Endothelial cell (in vitro differentiated cells): ENCODE measurements around the gene TMEM44. TPM values are rescaled to one million over a fixed set of nuclear protein-coding genes. Genes with fewer than 3 reads are reported as not detected.

Source experiments
- DNase-seq: peaks from one replicate; pipeline ENCODE4 v3.0.0; 2021; ENCODE audit warnings: low spot score
- H3K27ac Mint-ChIP-seq: one replicate; pipeline ENCODE4 v1.8.0; 2021; ENCODE audit warnings: mixed read lengths, inconsistent platforms; ENCODE audit not compliant: unreplicated experiment
- H3K27me3 Mint-ChIP-seq: one replicate; pipeline ENCODE4 v1.8.0; 2021; ENCODE audit warnings: mild to moderate bottlenecking, moderate library complexity, mixed read lengths, inconsistent platforms; ENCODE audit not compliant: unreplicated experiment
- H3K36me3 Mint-ChIP-seq: one replicate; pipeline ENCODE4 v1.8.0; 2021; ENCODE audit warnings: mild to moderate bottlenecking, low read depth, mixed read lengths, inconsistent platforms; ENCODE audit not compliant: unreplicated experiment
- H3K4me1 Mint-ChIP-seq: one replicate; pipeline ENCODE4 v1.8.0; 2021; ENCODE audit warnings: mild to moderate bottlenecking, mixed read lengths, inconsistent platforms; ENCODE audit not compliant: unreplicated experiment
- H3K4me3 Mint-ChIP-seq: one replicate; pipeline ENCODE4 v1.8.0; 2021; ENCODE audit warnings: mild to moderate bottlenecking, mixed read lengths, inconsistent platforms; ENCODE audit not compliant: unreplicated experiment
- H3K9me3 Mint-ChIP-seq: one replicate; pipeline ENCODE4 v1.8.0; 2021; ENCODE audit warnings: mixed read lengths, inconsistent platforms; ENCODE audit not compliant: unreplicated experiment
- CTCF ChIP-seq: fragments of 200-600 bp; sonication (generic); IDR thresholded peaks from one replicate; pipeline ENCODE4 v1.5.0; 2021; ENCODE audit warnings: antibody characterized with exemption; ENCODE audit not compliant: unreplicated experiment
- total RNA-seq: library from RNA; stranded (reverse); fragmentation: NEBNext Ultra II Directional; extraction: Animal tissue kit (Norgen Biotek cat#: 25700); gene quantifications from one replicate; pipeline ENCODE4 v1.2.1, GENCODE V29; 2021; ENCODE audit not compliant: unreplicated experiment

Gene TMEM44
- total RNA-seq, 1 donor from 2014 or later: 51.1 TPM

- Mint-ChIP-seq H3K9me3 (no peaks in the 10 kb centered on the region), H3K4me1 (peaks cover 10% of the 10 kb centered on the region)
Measured at GRCh38 chr3:194676471-194676870, 43.3 kb upstream of the TMEM44 start.

GRCh38 chr3:194675680-194676079, 42.5 kb upstream of the TMEM44 start:
- Mint-ChIP-seq H3K27ac (no peak overlapping the region), H3K27me3 (peaks cover 2% of the 10 kb centered on the region), H3K9me3 (no peaks in the 10 kb centered on the region), H3K4me1 (peaks cover 15% of the 10 kb centered on the region), H3K4me3 (no peak overlapping the region), H3K36me3 (no peaks in the 10 kb centered on the region)
- no peak for TF ChIP-seq CTCF
- DNase-seq: no peak

More at GRCh38 chr3:194676471-194676870, 43.3 kb upstream of the TMEM44 start:
- H3K27me3 Mint-ChIP-seq: peaks cover 5% of the 10 kb centered on the region
- no peak overlapping the region for H3K27ac Mint-ChIP-seq
- no peak overlapping the region for H3K4me3 Mint-ChIP-seq
- TF ChIP-seq CTCF: no peak
- no peak for DNase-seq
- no peaks in the 10 kb centered on the region for H3K36me3 Mint-ChIP-seq

- DNase-seq: no peak
- no peak overlapping the region for H3K27ac Mint-ChIP-seq
- H3K9me3 Mint-ChIP-seq: no peaks in the 10 kb centered on the region
- H3K4me1 Mint-ChIP-seq: peaks cover 17% of the 10 kb centered on the region
- H3K36me3 Mint-ChIP-seq: no peaks in the 10 kb centered on the region
- H3K4me3 Mint-ChIP-seq: no peak overlapping the region
- H3K27me3 Mint-ChIP-seq: peaks cover 2% of the 10 kb centered on the region
- no peak for TF ChIP-seq CTCF
Measured at GRCh38 chr3:194675081-194675640, 41.9 kb upstream of the TMEM44 start.

- peaks cover 2% of the 10 kb centered on the region for H3K27me3 Mint-ChIP-seq
- DNase-seq: no peak
- TF ChIP-seq CTCF: no peak
- no peaks in the 10 kb centered on the region for H3K9me3 Mint-ChIP-seq
- no peak overlapping the region for H3K27ac Mint-ChIP-seq
- peaks cover 1% of the 10 kb centered on the region for H3K36me3 Mint-ChIP-seq
- H3K4me3 Mint-ChIP-seq: no peak overlapping the region
- peaks cover 17% of the 10 kb centered on the region for H3K4me1 Mint-ChIP-seq
Measured at GRCh38 chr3:194673761-194674160, 40.5 kb upstream of the TMEM44 start.

- Mint-ChIP-seq H3K9me3 (no peaks in the 10 kb centered on the region), H3K27me3 (peaks cover 2% of the 10 kb centered on the region), H3K4me1 (peaks cover 19% of the 10 kb centered on the region), H3K36me3 (peaks cover 7% of the 10 kb centered on the region), H3K4me3 (peak overlapping the region; percentile 52), H3K27ac (peak overlapping the region; percentile 96)
- no peak for DNase-seq
- TF ChIP-seq CTCF: no peak
Measured at GRCh38 chr3:194672876-194673275, 39.7 kb upstream of the TMEM44 start.
